ENCODE measurements around the gene PLEK2.
"Not testable (repeated sequence)": the region's sequence is repeated elsewhere in the genome, so short reads cannot be mapped to it uniquely, and the experiment has no call there.

PLEK2 gene

GRCh38 chr14:67411820-67412421 is at the start of gene PLEK2:
Gene PLEK2 (minus strand): TSS chr14:67412165. CDS start chr14:67412059, 106 bp downstream.
- DNase-seq (ENCODE audit: low read depth, low spot score) = no peak

- no peak for DNase-seq (ENCODE audit: low read depth, low spot score)
Measured at GRCh38 chr14:67461341-67461985, 49.5 kb upstream of the PLEK2 start.

- DNase-seq (ENCODE audit: low read depth, low spot score) = no peak
Measured at GRCh38 chr14:67459336-67459735, 47.4 kb upstream of the PLEK2 start.

- DNase-seq (ENCODE audit: low read depth, low spot score) = no peak
Measured at GRCh38 chr14:67457782-67458181, 45.8 kb upstream of the PLEK2 start.

GRCh38 chr14:67456732-67457131 is 44.8 kb upstream of the PLEK2 start:
- no peak for DNase-seq (ENCODE audit: low read depth, low spot score)

GRCh38 chr14:67453575-67454300 is 41.8 kb upstream of the PLEK2 start:
- no peak for DNase-seq (ENCODE audit: low read depth, low spot score)

GRCh38 chr14:67451667-67452066 is 39.7 kb upstream of the PLEK2 start:
- not testable (repeated sequence) for DNase-seq (ENCODE audit: low read depth, low spot score)

GRCh38 chr14:67449096-67449495 is 37.1 kb upstream of the PLEK2 start:
- DNase-seq (ENCODE audit: low read depth, low spot score) = no peak

- DNase-seq (ENCODE audit: low read depth, low spot score) = no peak
Measured at GRCh38 chr14:67447033-67447381, 35.0 kb upstream of the PLEK2 start.

- DNase-seq (ENCODE audit: low read depth, low spot score) = no peak
Measured at GRCh38 chr14:67446371-67447032, 34.5 kb upstream of the PLEK2 start.

GRCh38 chr14:67444395-67444794 is 32.4 kb upstream of the PLEK2 start:
- no peak for DNase-seq (ENCODE audit: low read depth, low spot score)

GRCh38 chr14:67442139-67442906 is 30.4 kb upstream of the PLEK2 start:
- DNase-seq (ENCODE audit: low read depth, low spot score) = no peak

- no peak for DNase-seq (ENCODE audit: low read depth, low spot score)
Measured at GRCh38 chr14:67441672-67442071, 29.7 kb upstream of the PLEK2 start.

GRCh38 chr14:67441256-67441655 is 29.3 kb upstream of the PLEK2 start:
- DNase-seq (ENCODE audit: low read depth, low spot score) = no peak

- no peak for DNase-seq (ENCODE audit: low read depth, low spot score)
Measured at GRCh38 chr14:67440513-67440912, 28.5 kb upstream of the PLEK2 start.

GRCh38 chr14:67438969-67439368 is 27.0 kb upstream of the PLEK2 start:
- DNase-seq (ENCODE audit: low read depth, low spot score) = no peak

- no peak for DNase-seq (ENCODE audit: low read depth, low spot score)
Measured at GRCh38 chr14:67436006-67436866, 24.3 kb upstream of the PLEK2 start.

GRCh38 chr14:67435603-67436002 is 23.6 kb upstream of the PLEK2 start:
- no peak for DNase-seq (ENCODE audit: low read depth, low spot score)

GRCh38 chr14:67432050-67432564 is 20.1 kb upstream of the PLEK2 start:
- no peak for DNase-seq (ENCODE audit: low read depth, low spot score)

- no peak for DNase-seq (ENCODE audit: low read depth, low spot score)
Measured at GRCh38 chr14:67429510-67430205, 17.7 kb upstream of the PLEK2 start.
